ENCODE data around the gene FBLN7. TPM values are rescaled to one million over a fixed set of nuclear protein-coding genes. Genes with fewer than 3 reads are reported as not detected.

Gene FBLN7
- total RNA-seq, 1 donor from 2014 or later = 0.60 TPM

GRCh38 chr2:112142525-112143078 is 4.4 kb downstream of the FBLN7 start:
- TF ChIP-seq CTCF (IDR thresholded peaks at IDR 0.05; ENCODE audit: borderline replicate concordance) = no peak
- peaks cover 13% of the 10 kb centered on the region for H3K27me3 ChIP-seq (ENCODE audit: low read depth)
- intact Hi-C loops (cut with micrococcal nuclease) = no loop called here
- no peak for DNase-seq
- H3K36me3 ChIP-seq = no peaks in the 10 kb centered on the region
- H3K4me1 ChIP-seq = peaks cover 6% of the 10 kb centered on the region
- no peaks in the 10 kb centered on the region for H3K9me3 ChIP-seq (replicated peaks)
- H3K27ac ChIP-seq (replicated peaks) = no peak overlapping the region
- H3K4me3 ChIP-seq = no peak overlapping the region

GRCh38 chr2:112143150-112143549 is 5.0 kb downstream of the FBLN7 start:
- no peak for TF ChIP-seq CTCF (IDR thresholded peaks at IDR 0.05; ENCODE audit: borderline replicate concordance)
- H3K27me3 ChIP-seq (ENCODE audit: low read depth) = peaks cover 7% of the 10 kb centered on the region
- no peak overlapping the region for H3K27ac ChIP-seq (replicated peaks)
- no peak overlapping the region for H3K4me3 ChIP-seq
- no peak for DNase-seq
- intact Hi-C loops (cut with micrococcal nuclease) = no loop called here
- peaks cover 3% of the 10 kb centered on the region for H3K4me1 ChIP-seq
- H3K9me3 ChIP-seq (replicated peaks) = no peaks in the 10 kb centered on the region
- H3K36me3 ChIP-seq = no peaks in the 10 kb centered on the region

- no peak overlapping the region for H3K4me3 ChIP-seq
- H3K9me3 ChIP-seq (replicated peaks) = no peaks in the 10 kb centered on the region
- no peak overlapping the region for H3K27ac ChIP-seq (replicated peaks)
- peaks cover 6% of the 10 kb centered on the region for H3K27me3 ChIP-seq (ENCODE audit: low read depth)
- DNase-seq = no peak
- H3K4me1 ChIP-seq = peaks cover 6% of the 10 kb centered on the region
- intact Hi-C loops (cut with micrococcal nuclease) = no loop called here
- H3K36me3 ChIP-seq = no peaks in the 10 kb centered on the region
- no peak for TF ChIP-seq CTCF (IDR thresholded peaks at IDR 0.05; ENCODE audit: borderline replicate concordance)
Observed at GRCh38 chr2:112144966-112145365, 6.8 kb downstream of the FBLN7 start.

GRCh38 chr2:112147382-112148168 is 9.4 kb downstream of the FBLN7 start:
- intact Hi-C loops (cut with micrococcal nuclease) = no loop called here
- DNase-seq = peak; percentile 32
- Histone ChIP-seq H3K27me3 (ENCODE audit: low read depth) (no peaks in the 10 kb centered on the region), H3K9me3 (replicated peaks) (no peaks in the 10 kb centered on the region), H3K4me3 (no peak overlapping the region), H3K36me3 (no peaks in the 10 kb centered on the region), H3K27ac (replicated peaks) (peak overlapping the region; percentile 70), H3K4me1 (peaks cover 8% of the 10 kb centered on the region)
- no peak for TF ChIP-seq CTCF (IDR thresholded peaks at IDR 0.05; ENCODE audit: borderline replicate concordance)

- Histone ChIP-seq H3K27ac (replicated peaks) (peak overlapping the region; percentile 70), H3K4me3 (no peak overlapping the region), H3K36me3 (no peaks in the 10 kb centered on the region), H3K27me3 (ENCODE audit: low read depth) (no peaks in the 10 kb centered on the region), H3K9me3 (replicated peaks) (no peaks in the 10 kb centered on the region), H3K4me1 (peaks cover 8% of the 10 kb centered on the region)
- TF ChIP-seq CTCF (IDR thresholded peaks at IDR 0.05; ENCODE audit: borderline replicate concordance) = no peak
- DNase-seq = no peak
- intact Hi-C loops (cut with micrococcal nuclease) = no loop called here
Observed at GRCh38 chr2:112148477-112148876, 10.3 kb downstream of the FBLN7 start.

Measured in left ventricle myocardium inferior (tissue), 1 donor.